ENCODE measurements around the gene ARF1. TPM values are rescaled to one million over a fixed set of nuclear protein-coding genes. Genes with fewer than 3 reads are reported as not detected.

ARF1 gene
- total RNA-seq, 2 experiments from 2014 or later, result 318 to 322 TPM

- intact Hi-C loops (cut with DNase I, micrococcal nuclease), result loop anchor here (10.0 kb wide), 3 partner anchors 110 to 370 kb away; partner anchors contain the start of genes JMJD4 (in 1 of the 2), SNAP47 (in 1 of the 2) and TRIM11 (in 1 of the 2)
- no peak for TF ChIP-seq CTCF (IDR thresholded peaks at IDR 0.05)
- Mint-ChIP-seq H3K27me3 (no peaks in the 10 kb centered on the region), H3K27ac (peak overlapping the region; percentile 84), H3K9me3 (no peaks in the 10 kb centered on the region), H3K4me3 (peak overlapping the region; percentile 96), H3K36me3 (ENCODE audit: low read depth) (peaks cover 44% of the 10 kb centered on the region), H3K4me1 (ENCODE audit: low read depth) (peaks cover 42% of the 10 kb centered on the region)
- ChIA-PET CTCF (no interaction called here), POLR2A (no interaction called here)
- Histone ChIP-seq H3K27ac (ENCODE audit: low read depth in 1 of 2, low read length in 2 of 2) (no peak overlapping the region), H3K27me3 (ENCODE audit: control insufficient read depth in 1 of 2, insufficient read depth in 2 of 2, low read length in 2 of 2) (no peaks in the 10 kb centered on the region), H3K36me3 (ENCODE audit: insufficient read depth, low read length) (peaks cover 39% of the 10 kb centered on the region), H3K4me1 (ENCODE audit: insufficient read depth, low read length) (peaks cover 51% of the 10 kb centered on the region), H3K4me3 (ENCODE audit: low read length) (no peak overlapping the region), H3K9me3 (ENCODE audit: control insufficient read depth in 1 of 2, insufficient read depth in 1 of 2, low read length in 2 of 2) (no peaks in the 10 kb centered on the region)
- peak in 1 of 14 experiments; percentile 16 for DNase-seq
- ATAC-seq (ENCODE audit: poor library complexity), result no peak
Measured at GRCh38 chr1:228104526-228105269, 22.2 kb downstream of the ARF1 start.

- no peak for TF ChIP-seq CTCF (IDR thresholded peaks at IDR 0.05)
Measured at GRCh38 chr1:228105270-228105995, 22.9 kb downstream of the ARF1 start.

GRCh38 chr1:228105996-228106799 is 23.7 kb downstream of the ARF1 start:
- H3K27me3 Mint-ChIP-seq, result no peaks in the 10 kb centered on the region
- CTCF ChIA-PET, result no interaction called here
- Histone ChIP-seq H3K27ac (ENCODE audit: low read depth in 1 of 2, low read length in 2 of 2) (no peak overlapping the region), H3K36me3 (ENCODE audit: insufficient read depth, low read length) (peaks cover 24% of the 10 kb centered on the region), H3K4me3 (ENCODE audit: low read length) (no peak overlapping the region), H3K27me3 (ENCODE audit: control insufficient read depth in 1 of 2, insufficient read depth in 2 of 2, low read length in 2 of 2) (no peaks in the 10 kb centered on the region), H3K9me3 (ENCODE audit: control insufficient read depth in 1 of 2, insufficient read depth in 1 of 2, low read length in 2 of 2) (no peaks in the 10 kb centered on the region), H3K4me1 (ENCODE audit: insufficient read depth, low read length) (peaks cover 52% of the 10 kb centered on the region)
- no peak for ATAC-seq (ENCODE audit: poor library complexity)
- intact Hi-C loops (cut with DNase I, micrococcal nuclease), result loop anchor here (10.0 kb wide), 3 partner anchors 111 to 371 kb away; partner anchors contain the start of genes JMJD4 (in 1 of the 2), SNAP47 (in 1 of the 2) and TRIM11 (in 1 of the 2)
- H3K9me3 Mint-ChIP-seq, result no peaks in the 10 kb centered on the region
- peaks cover 44% of the 10 kb centered on the region for H3K4me1 Mint-ChIP-seq (ENCODE audit: low read depth)
- POLR2A ChIA-PET, result interaction anchor here (1.2 to 1.9 kb wide), 2 partner anchors 24 to 59 kb away, joined by 5 to 10 read pairs; partner anchors contain the start of genes ARF1 and IBA57
- TF ChIP-seq CTCF (IDR thresholded peaks at IDR 0.05), result no peak
- no peak overlapping the region for H3K27ac Mint-ChIP-seq
- no peak for DNase-seq
- H3K36me3 Mint-ChIP-seq (ENCODE audit: low read depth), result peaks cover 30% of the 10 kb centered on the region
- H3K4me3 Mint-ChIP-seq, result peak overlapping the region; percentile 67

More at GRCh38 chr1:228105270-228105995, 22.9 kb downstream of the ARF1 start:
- Mint-ChIP-seq H3K36me3 (ENCODE audit: low read depth) (peaks cover 37% of the 10 kb centered on the region), H3K9me3 (no peaks in the 10 kb centered on the region), H3K4me1 (ENCODE audit: low read depth) (peaks cover 48% of the 10 kb centered on the region), H3K27me3 (no peaks in the 10 kb centered on the region), H3K4me3 (peak overlapping the region; percentile 96), H3K27ac (peak overlapping the region; percentile 84)
- no peak overlapping the region for H3K27ac ChIP-seq (ENCODE audit: low read depth in 1 of 2, low read length in 2 of 2)
- H3K4me3 ChIP-seq (ENCODE audit: low read length), result no peak overlapping the region
- no peaks in the 10 kb centered on the region for H3K9me3 ChIP-seq (ENCODE audit: control insufficient read depth in 1 of 2, insufficient read depth in 1 of 2, low read length in 2 of 2)
- DNase-seq (peak in 1 of 14 experiments; percentile 32), ATAC-seq (ENCODE audit: poor library complexity) (no peak)
- H3K36me3 ChIP-seq (ENCODE audit: insufficient read depth, low read length), result peaks cover 32% of the 10 kb centered on the region
- intact Hi-C loops (cut with DNase I, micrococcal nuclease), result loop anchor here (10.0 kb wide), 3 partner anchors 111 to 371 kb away; partner anchors contain the start of genes JMJD4 (in 1 of the 2), SNAP47 (in 1 of the 2) and TRIM11 (in 1 of the 2)
- H3K27me3 ChIP-seq (ENCODE audit: control insufficient read depth in 1 of 2, insufficient read depth in 2 of 2, low read length in 2 of 2), result no peaks in the 10 kb centered on the region
- CTCF ChIA-PET, result no interaction called here
- POLR2A ChIA-PET, result interaction anchor here (1.2 to 1.9 kb wide), 2 partner anchors 23 to 60 kb away, joined by 5 to 10 read pairs; partner anchors contain the start of genes ARF1 and IBA57
- peaks cover 57% of the 10 kb centered on the region for H3K4me1 ChIP-seq (ENCODE audit: insufficient read depth, low read length)

All from CD4-positive, alpha-beta T cell (primary cell).